GM12878 (cell line): ENCODE measurements around the gene CKS1B. TPM values are rescaled to one million over a fixed set of nuclear protein-coding genes. Genes with fewer than 3 reads are reported as not detected.

Experiments
- CHD1 ChIP-seq: IDR thresholded peaks from 2 replicates; pipeline ENCODE4 v1.6.1; 2012; ENCODE audit warnings: low read depth, low read length, improper control_type of control experiment
- CREB1 ChIP-seq: IDR thresholded peaks from 2 replicates; pipeline ENCODE4 v1.6.1; 2012; ENCODE audit warnings: low read depth, mild to moderate bottlenecking, inconsistent platforms
- DPF2 ChIP-seq: fragments of 450-650 bp; IDR thresholded peaks from 2 replicates; pipeline ENCODE4 v1.6.1; 2017; ENCODE audit warnings: mild to moderate bottlenecking
- E4F1 ChIP-seq: fragments of 450-650 bp; IDR thresholded peaks from 2 replicates; pipeline ENCODE4 v1.6.1; 2018; ENCODE audit warnings: borderline replicate concordance, mild to moderate bottlenecking; ENCODE audit not compliant: partially characterized antibody
- ELK1 ChIP-seq: IDR thresholded peaks from 2 replicates; pipeline ENCODE4 v1.6.1; 2012; ENCODE audit warnings: low read depth, low read length, improper control_type of control experiment
- HDGF ChIP-seq: fragments of 450-650 bp; IDR thresholded peaks from 2 replicates; pipeline ENCODE4 v1.6.1; 2016; ENCODE audit warnings: antibody characterized with exemption
- IRF4 ChIP-seq: IDR thresholded peaks from 2 replicates; pipeline ENCODE4 v1.6.1; 2011; ENCODE audit warnings: low read depth, low read length
- JUND ChIP-seq: IDR thresholded peaks from 2 replicates; pipeline ENCODE4 v1.6.1; 2012; ENCODE audit warnings: low read depth, mild to moderate bottlenecking, low read length, improper control_type of control experiment, moderate library complexity
- MYB ChIP-seq: fragments of 150-350 bp; IDR thresholded peaks from 2 replicates; pipeline ENCODE4 v1.6.1; 2014; ENCODE audit warnings: mild to moderate bottlenecking, low read depth, low read length, borderline replicate concordance
- NBN ChIP-seq: fragments of 450-650 bp; IDR thresholded peaks from 2 replicates; pipeline ENCODE4 v1.6.1; 2016
- NR2C2 ChIP-seq: IDR thresholded peaks from 2 replicates; pipeline ENCODE4 v1.6.1; 2011; ENCODE audit warnings: borderline replicate concordance, low read depth; ENCODE audit not compliant: control insufficient read depth, insufficient read length
- PML ChIP-seq: IDR thresholded peaks from 2 replicates; pipeline ENCODE4 v1.6.1; 2012; ENCODE audit warnings: low read length, inconsistent platforms
- POLR2A ChIP-seq: IDR thresholded peaks from 2 replicates; pipeline ENCODE4 v1.6.1; 2011; ENCODE audit warnings: low read depth, mild to moderate bottlenecking, low read length
- POLR2AphosphoS5 ChIP-seq: IDR thresholded peaks from 2 replicates; pipeline ENCODE4 v1.6.1; 2011; ENCODE audit warnings: mild to moderate bottlenecking, low read length, inconsistent platforms
- SMC3 ChIP-seq: IDR thresholded peaks from 2 replicates; pipeline ENCODE4 v1.6.1; 2011; ENCODE audit warnings: low read length, improper control_type of control experiment, borderline replicate concordance
- TCF3 ChIP-seq: IDR thresholded peaks from 2 replicates; pipeline ENCODE4 v1.6.1; 2012; ENCODE audit warnings: low read depth, mild to moderate bottlenecking, low read length, borderline replicate concordance; ENCODE audit not compliant: insufficient read depth
- ZBED1 ChIP-seq: IDR thresholded peaks from 2 replicates; pipeline ENCODE4 v1.6.1; 2016; ENCODE audit warnings: borderline replicate concordance
- ZBTB11 ChIP-seq: fragments of 450-650 bp; formaldehyde crosslinking; IDR thresholded peaks from 2 replicates; pipeline ENCODE4 v1.5.0; 2022; ENCODE audit warnings: mild to moderate bottlenecking, missing genetic modification characterization
- ZBTB4 ChIP-seq: fragments of 450-650 bp; formaldehyde crosslinking; IDR thresholded peaks from 2 replicates; pipeline ENCODE4 v1.4.0; 2022; ENCODE audit warnings: mild to moderate bottlenecking, moderate library complexity
- ZNF384 ChIP-seq: IDR thresholded peaks from 2 replicates; pipeline ENCODE4 v1.6.1; 2012; ENCODE audit warnings: low read depth, mild to moderate bottlenecking, low read length, improper control_type of control experiment, borderline replicate concordance
- polyA plus RNA-seq, 11 experiments: library from polyadenylated mRNA; depleted of rRNA in 4 of 11; unstranded in 6 of 11; stranded (reverse) in 5 of 11; fragments of >200 nt; fragmentation: Nextera tagmentation in 4 of 11; fragmentation: Illumina TruSeq in 1 of 11; extraction: Ambion mirVana in 4 of 11; extraction: Trizol in 1 of 11; gene quantifications; 1 replicate in 1 of 11; 2 replicates in 10 of 11; pipeline versions ENCODE4 v1.2.1 to v1.2.3, GENCODE V29; 2011 to 2016; ENCODE audit warnings: inconsistent platforms in 2 of 11, missing spikeins in 2 of 11, low read depth in 1 of 11
- total RNA-seq, 4 experiments: library from RNA; depleted of rRNA in 3 of 4; stranded (reverse); fragments of >200 nt in 3 of 4; fragmentation: Illumina TruSeq in 1 of 4; extraction: Trizol in 1 of 4; gene quantifications; 2 replicates each; pipeline versions ENCODE4 v1.2.1 to v1.2.3, GENCODE V29; 2013 to 2021

Gene CKS1B
- total and polyA plus RNA-seq, 10 of the 15 experiments (the other 5 are each of a cell fraction or from before 2014, with no cell fraction given): 125 to 608 (median 364) TPM

GRCh38 chr1:154970631-154971340 lies 3.7 kb upstream of the CKS1B start, which contains the start of gene SHC1 (continued):
- TF ChIP-seq E4F1: no peak
- no peak for TF ChIP-seq JUND
- 0 out of 2 replicates have a peak, but pooled peaks have one; percentile 3 for TF ChIP-seq SMC3
- peak; percentile 63; the same call in 1 of the 2 replicates for TF ChIP-seq POLR2AphosphoS5
- peak; percentile 40; the same call in 1 of the 2 replicates for TF ChIP-seq NBN
- TF ChIP-seq ZNF384: no peak
- TF ChIP-seq PML: no peak
- TF ChIP-seq ZBED1: no peak
- no peak for TF ChIP-seq CHD1
- TF ChIP-seq TCF3: no peak
- no peak for TF ChIP-seq NR2C2
- TF ChIP-seq CREB1: no peak
- TF ChIP-seq HDGF: peak; percentile 62
- TF ChIP-seq ELK1: no peak
- no peak for TF ChIP-seq ZBTB11 (CRISPR knock-in tag)
- no peak for TF ChIP-seq ZBTB4 (CRISPR knock-in tag)
- TF ChIP-seq MYB: no peak
- TF ChIP-seq IRF4: no peak
- peak; percentile 45; the same call in 1 of the 2 replicates for TF ChIP-seq POLR2A
- TF ChIP-seq DPF2: no peak
